Ammon's horn (tissue), 1 donor: ENCODE results near the gene TEF.

Experiments used
- DNase-seq: peaks from one replicate; pipeline ENCODE4 v3.0.0-alpha.2; 2016; ENCODE audit warnings: low spot score

TEF gene

GRCh38 chr22:41381329-41382097 lies at the start of gene TEF:
Gene TEF, plus strand, starts transcription at chr22:41381942. Its CDS starts 103 bp downstream, at chr22:41382045.
- peak; percentile 99 for DNase-seq

- no peak for DNase-seq
These were observed 49.4 kb upstream of the TEF start for GRCh38 chr22:41332217-41332939.

GRCh38 chr22:41333806-41334205 lies 47.9 kb upstream of the TEF start:
- DNase-seq, result no peak

GRCh38 chr22:41334215-41334614 lies 47.5 kb upstream of the TEF start:
- DNase-seq, result no peak

- DNase-seq, result no peak
These were observed 46.6 kb upstream of the TEF start for GRCh38 chr22:41334951-41335635.

GRCh38 chr22:41338614-41339212 lies 43.0 kb upstream of the TEF start:
- DNase-seq, result no peak

- no peak for DNase-seq
These were observed 41.9 kb upstream of the TEF start for GRCh38 chr22:41339823-41340222.

GRCh38 chr22:41340357-41340756 lies 41.4 kb upstream of the TEF start:
- no peak for DNase-seq

- DNase-seq, result no peak
These were observed 40.7 kb upstream of the TEF start for GRCh38 chr22:41341012-41341411.

- no peak for DNase-seq
These were observed 39.8 kb upstream of the TEF start for GRCh38 chr22:41341990-41342389.

GRCh38 chr22:41343300-41343699 lies 38.4 kb upstream of the TEF start:
- DNase-seq, result no peak

GRCh38 chr22:41343717-41344116 lies 38.0 kb upstream of the TEF start:
- no peak for DNase-seq

GRCh38 chr22:41344189-41344788 lies 37.5 kb upstream of the TEF start:
- no peak for DNase-seq

GRCh38 chr22:41345807-41346335 lies 35.9 kb upstream of the TEF start:
- no peak for DNase-seq

- DNase-seq, result no peak
These were observed 34.5 kb upstream of the TEF start for GRCh38 chr22:41347066-41347859.

GRCh38 chr22:41348964-41349484 lies 32.7 kb upstream of the TEF start:
- DNase-seq, result no peak

GRCh38 chr22:41350087-41350486 lies 31.7 kb upstream of the TEF start:
- DNase-seq, result no peak

GRCh38 chr22:41351011-41351410 lies 30.7 kb upstream of the TEF start:
- no peak for DNase-seq

- DNase-seq, result no peak
These were observed 29.7 kb upstream of the TEF start for GRCh38 chr22:41352058-41352457.

- no peak for DNase-seq
These were observed 27.7 kb upstream of the TEF start for GRCh38 chr22:41353862-41354575.
